Measurements from ENCODE around the gene TRIL. TPM values are rescaled to one million over a fixed set of nuclear protein-coding genes. Genes with fewer than 3 reads are reported as not detected.

TRIL gene
- total and polyA plus RNA-seq, 2 of the 4 experiments (the other 2 are of a cell fraction): under 0.01 to 0.09 TPM

DNA sequence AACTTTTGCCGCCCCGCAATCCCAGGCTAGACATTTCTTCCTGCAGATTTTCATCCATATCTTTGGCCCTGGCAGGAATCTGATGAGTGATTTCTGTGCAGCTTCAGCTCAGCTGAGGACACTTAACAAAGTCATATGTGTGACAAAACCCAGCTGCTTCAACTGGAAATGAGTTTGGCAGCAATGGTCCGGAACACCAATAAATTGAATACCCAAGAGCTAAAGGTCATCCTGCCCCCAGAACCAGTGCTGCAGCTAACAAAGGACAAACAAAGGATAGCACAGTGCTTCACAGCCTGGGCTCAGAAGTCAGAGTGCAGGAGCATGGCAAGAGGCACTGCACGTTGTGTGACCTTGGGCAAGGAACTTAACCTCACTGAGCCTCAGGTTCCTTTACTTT, 40.0 kb upstream of the TRIL start:
- Histone ChIP-seq H3K18ac (ENCODE audit: low read depth, low read length) (no peak overlapping the region), H3K14ac (replicated peaks; ENCODE audit: low read depth, low read length) (no peak overlapping the region), H2AFZ (replicated peaks; ENCODE audit: low read length, poor library complexity) (no peak overlapping the region), H3K4ac (ENCODE audit: low read depth, low read length) (no peak overlapping the region), H3K27ac (ENCODE audit: insufficient read depth, low read length) (no peak overlapping the region), H3K4me3 (ENCODE audit: insufficient read depth, low read depth, low read length) (no peak overlapping the region), H3K4me2 (ENCODE audit: low read depth, low read length) (no peak overlapping the region), H3K9me3 (ENCODE audit: control insufficient read depth, insufficient read depth, low read length) (no peaks in the 10 kb centered on the region), H3K4me1 (ENCODE audit: control insufficient read depth, insufficient read depth, low read length) (no peaks in the 10 kb centered on the region; the same call in 1 of the 2 replicates), H4K20me1 (ENCODE audit: insufficient read depth, low read length) (no peaks in the 10 kb centered on the region), H3K56ac (ENCODE audit: extremely low read depth, insufficient read depth, low read length) (no peak overlapping the region), H3K79me1 (ENCODE audit: low read depth in 1 of 2, low read length in 2 of 2) (no peaks in the 10 kb centered on the region), H2BK5ac (ENCODE audit: low read depth, low read length, poor library complexity, severe bottlenecking) (no peak overlapping the region), H2BK15ac (ENCODE audit: low read depth, low read length) (no peak overlapping the region), H3K23ac (ENCODE audit: low read depth, low read length) (no peak overlapping the region), H2BK120ac (ENCODE audit: low read depth, low read length) (no peak overlapping the region), H3K9ac (ENCODE audit: low read depth, low read length) (no peak overlapping the region), H2AK5ac (ENCODE audit: low read depth, low read length) (no peak overlapping the region), H2BK20ac (ENCODE audit: low read depth, low read length) (no peak overlapping the region), H4K5ac (ENCODE audit: low read depth, low read length) (no peak overlapping the region), H4K8ac (ENCODE audit: low read depth in 2 of 2, low read length in 2 of 2) (no peak overlapping the region), H4K91ac (ENCODE audit: insufficient read depth, low read depth, low read length) (no peak overlapping the region), H3K27me3 (ENCODE audit: control insufficient read depth, insufficient read depth, low read length) (peaks cover 29% of the 10 kb centered on the region), H2AK9ac (replicated peaks; ENCODE audit: low read depth, low read length, poor library complexity) (no peak overlapping the region), H3K36me3 (ENCODE audit: control insufficient read depth, insufficient read depth, low read length) (no peaks in the 10 kb centered on the region), H3K9me1 (ENCODE audit: insufficient read depth, low read length) (no peaks in the 10 kb centered on the region)
- in situ Hi-C loops (cut with MboI; ENCODE audit: low sequenced_read_pairs) (no loop called here), dilution Hi-C loops (cut with HindIII; ENCODE audit: low sequenced_read_pairs, unreplicated experiment) (no loop called here), intact Hi-C loops (cut with micrococcal nuclease) (no loop called here)
- POLR2A ChIA-PET (ENCODE audit: unreplicated experiment): no interaction called here
- TF ChIP-seq BHLHE40 (IDR thresholded peaks at IDR 0.05; ENCODE audit: low read depth, low read length) (no peak), RAD21 (IDR thresholded peaks at IDR 0.05; ENCODE audit: low read length) (no peak), RCOR1 (IDR thresholded peaks at IDR 0.05; ENCODE audit: insufficient replicate concordance, low read length) (no peak), FOS (IDR thresholded peaks at IDR 0.05; ENCODE audit: low read depth, low read length) (no peak), CHD1 (IDR thresholded peaks at IDR 0.05; ENCODE audit: low read depth, low read length) (no peak), POLR2A (IDR thresholded peaks at IDR 0.05; ENCODE audit: low read depth, low read length) (no peak), MAFK (IDR thresholded peaks at IDR 0.05; ENCODE audit: low read depth, low read length) (no peak), SMC3 (IDR thresholded peaks at IDR 0.05; ENCODE audit: low read depth, low read length) (no peak), CEBPB (IDR thresholded peaks at IDR 0.05; ENCODE audit: low read depth, low read length) (no peak), RFX5 (IDR thresholded peaks at IDR 0.05; ENCODE audit: low read depth, low read length) (no peak), MAZ (IDR thresholded peaks at IDR 0.05; ENCODE audit: borderline replicate concordance, low read depth, low read length) (no peak), NFE2L2 (IDR thresholded peaks at IDR 0.05; ENCODE audit: low read depth, low read length) (no peak), MXI1 (IDR thresholded peaks at IDR 0.05; ENCODE audit: borderline replicate concordance, low read depth, low read length) (no peak)
- TF ChIP-seq, protein P1, sequence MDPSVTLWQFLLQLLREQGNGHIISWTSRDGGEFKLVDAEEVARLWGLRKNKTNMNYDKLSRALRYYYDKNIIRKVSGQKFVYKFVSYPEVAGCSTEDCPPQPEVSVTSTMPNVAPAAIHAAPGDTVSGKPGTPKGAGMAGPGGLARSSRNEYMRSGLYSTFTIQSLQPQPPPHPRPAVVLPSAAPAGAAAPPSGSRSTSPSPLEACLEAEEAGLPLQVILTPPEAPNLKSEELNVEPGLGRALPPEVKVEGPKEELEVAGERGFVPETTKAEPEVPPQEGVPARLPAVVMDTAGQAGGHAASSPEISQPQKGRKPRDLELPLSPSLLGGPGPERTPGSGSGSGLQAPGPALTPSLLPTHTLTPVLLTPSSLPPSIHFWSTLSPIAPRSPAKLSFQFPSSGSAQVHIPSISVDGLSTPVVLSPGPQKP (IDR thresholded peaks at IDR 0.05; ENCODE audit: borderline replicate concordance, low read depth, low read length): no peak
- TF ChIP-seq, protein P2, sequence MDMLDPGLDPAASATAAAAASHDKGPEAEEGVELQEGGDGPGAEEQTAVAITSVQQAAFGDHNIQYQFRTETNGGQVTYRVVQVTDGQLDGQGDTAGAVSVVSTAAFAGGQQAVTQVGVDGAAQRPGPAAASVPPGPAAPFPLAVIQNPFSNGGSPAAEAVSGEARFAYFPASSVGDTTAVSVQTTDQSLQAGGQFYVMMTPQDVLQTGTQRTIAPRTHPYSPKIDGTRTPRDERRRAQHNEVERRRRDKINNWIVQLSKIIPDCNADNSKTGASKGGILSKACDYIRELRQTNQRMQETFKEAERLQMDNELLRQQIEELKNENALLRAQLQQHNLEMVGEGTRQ (IDR thresholded peaks at IDR 0.05; ENCODE audit: low read depth, low read length): no peak
- TF ChIP-seq, protein P3, sequence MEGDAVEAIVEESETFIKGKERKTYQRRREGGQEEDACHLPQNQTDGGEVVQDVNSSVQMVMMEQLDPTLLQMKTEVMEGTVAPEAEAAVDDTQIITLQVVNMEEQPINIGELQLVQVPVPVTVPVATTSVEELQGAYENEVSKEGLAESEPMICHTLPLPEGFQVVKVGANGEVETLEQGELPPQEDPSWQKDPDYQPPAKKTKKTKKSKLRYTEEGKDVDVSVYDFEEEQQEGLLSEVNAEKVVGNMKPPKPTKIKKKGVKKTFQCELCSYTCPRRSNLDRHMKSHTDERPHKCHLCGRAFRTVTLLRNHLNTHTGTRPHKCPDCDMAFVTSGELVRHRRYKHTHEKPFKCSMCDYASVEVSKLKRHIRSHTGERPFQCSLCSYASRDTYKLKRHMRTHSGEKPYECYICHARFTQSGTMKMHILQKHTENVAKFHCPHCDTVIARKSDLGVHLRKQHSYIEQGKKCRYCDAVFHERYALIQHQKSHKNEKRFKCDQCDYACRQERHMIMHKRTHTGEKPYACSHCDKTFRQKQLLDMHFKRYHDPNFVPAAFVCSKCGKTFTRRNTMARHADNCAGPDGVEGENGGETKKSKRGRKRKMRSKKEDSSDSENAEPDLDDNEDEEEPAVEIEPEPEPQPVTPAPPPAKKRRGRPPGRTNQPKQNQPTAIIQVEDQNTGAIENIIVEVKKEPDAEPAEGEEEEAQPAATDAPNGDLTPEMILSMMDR (conservative IDR thresholded peaks at IDR 0.05; ENCODE audit: low read depth, low read length): no peak
- CTCF ChIA-PET: no interaction called here
- no TSS peak for BruUV-seq (replicated peaks)
- 60% methylated on average over 1 of the region's 4 CpGs; no CpG with 5 or more reads in 1 of the 2 experiments for WGBS, 2 experiments (ENCODE audit: extremely low coverage in 2 of 2, insufficient read length in 1 of 2)
- ATAC-seq (ENCODE audit: low read depth) (no peak), DNase-seq (no peak)
